K562 (cell line): ENCODE results near the gene GOLGA5. TPM values are rescaled to one million over a fixed set of nuclear protein-coding genes. Genes with fewer than 3 reads are reported as not detected.

Experiments used
- ATAC-seq: fragments of 200-7000 bp; cut with Tn5 transposase; 3 replicates; pipeline ENCODE4 v1.9.1; 2020; ENCODE audit warnings: moderate library complexity
- BruUV-seq: library from RNA; stranded (reverse); fragments of 400-500 nt; replicated peaks from 2 replicates; lab custom pipeline; 2021; lab: Mats Ljungman, UMichigan
- CTCF ChIA-PET: fragments of 300-600 bp; formaldehyde crosslinking; extraction: SDS; loops from one replicate; lab custom pipeline; 2021; ENCODE audit warnings: low intra/inter-chr PET ratio; lab: Yijun Ruan, JAX
- POLR2A ChIA-PET: fragments of 300-600, 350-650 bp; sonication (Branson Sonifier 250); formaldehyde crosslinking; extraction: SDS; loops from one replicate; lab custom pipeline; 2021; ENCODE audit warnings: antibody characterized with exemption, inconsistent platforms; lab: Yijun Ruan, JAX
- DNase-seq, 4 experiments: peaks; one replicate each; pipeline versions ENCODE4 v3.0.0 to v3.0.0-alpha.2; 2011 to 2018; ENCODE audit warnings: low spot score in 3 of 4, mixed read lengths in 3 of 4; ENCODE audit errors: extremely low read depth in 1 of 4
- FAIRE-seq: peaks from 2 replicates; lab custom pipeline; 2011; peaks lifted over from hg19 to GRCh38; lab: Jason Lieb, UNC
- H2AFZ ChIP-seq: 2 replicates; pipeline ENCODE4 v1.6.0; 2011; ENCODE audit warnings: low read depth, low read length, control low read depth, inconsistent platforms
- H3K27ac ChIP-seq: fragments of 200-600 bp; 3 replicates; pipeline ENCODE4 v1.8.0; 2011; ENCODE audit warnings: low read depth, mild to moderate bottlenecking, control low read depth, inconsistent platforms, low read length, moderate library complexity, mixed read lengths; ENCODE audit errors: extremely low read depth
- H3K27me3 ChIP-seq, 2 experiments: fragments of 300-600 bp in 1 of 2; 2 replicates in 1 of 2; 3 replicates in 1 of 2; pipeline versions ENCODE4 v1.6.0 to v1.8.0; 2011; ENCODE audit warnings: inconsistent platforms in 2 of 2, low read length in 2 of 2, mild to moderate bottlenecking in 1 of 2, mixed read lengths in 1 of 2, moderate library complexity in 1 of 2; ENCODE audit not compliant: control insufficient read depth in 2 of 2, insufficient read depth in 2 of 2
- H3K36me3 ChIP-seq: fragments of 300-600 bp; 3 replicates; pipeline ENCODE4 v1.8.0; 2011; ENCODE audit warnings: mild to moderate bottlenecking, low read length, inconsistent platforms; ENCODE audit not compliant: control insufficient read depth, insufficient read depth
- H3K4me1 ChIP-seq, 2 experiments: fragments of 200-600 bp in 1 of 2; replicated peaks in 1 of 2; 2 replicates in 1 of 2; 3 replicates in 1 of 2; pipeline versions ENCODE4 v1.5.1 to v1.8.0; 2011; ENCODE audit warnings: inconsistent platforms in 2 of 2, low read length in 2 of 2, mild to moderate bottlenecking in 1 of 2, mixed read lengths in 1 of 2, moderate library complexity in 1 of 2; ENCODE audit not compliant: control insufficient read depth in 2 of 2, insufficient read depth in 2 of 2
- H3K4me2 ChIP-seq: 2 replicates; pipeline ENCODE4 v1.6.1; 2011; ENCODE audit warnings: low read length, control low read depth, inconsistent platforms, mixed read lengths; ENCODE audit not compliant: insufficient read depth
- H3K4me3 ChIP-seq: fragments of 200-600 bp; sonication (generic), shearing (Covaris generic); 2 replicates; pipeline ENCODE4 v1.5.1; 2016; ENCODE audit warnings: control low read depth, inconsistent platforms
- H3K79me2 ChIP-seq: fragments of 200-600 bp; 3 replicates; pipeline ENCODE4 v1.8.0; 2011; ENCODE audit warnings: low read length, inconsistent platforms; ENCODE audit not compliant: control insufficient read depth, insufficient read depth
- H3K9ac ChIP-seq, 2 experiments: 2 replicates each; pipeline versions ENCODE4 v1.6.0 to v1.6.1; 2011; ENCODE audit warnings: low read depth in 2 of 2, low read length in 2 of 2, control low read depth in 1 of 2, inconsistent platforms in 1 of 2, mild to moderate bottlenecking in 1 of 2, mixed read lengths in 1 of 2; ENCODE audit not compliant: insufficient read depth in 1 of 2
- H3K9me1 ChIP-seq: one replicate; pipeline ENCODE4 v1.6.0; 2011; ENCODE audit warnings: inconsistent platforms, mild to moderate bottlenecking, low read length, moderate library complexity; ENCODE audit not compliant: control insufficient read depth, insufficient read depth
- H3K9me3 ChIP-seq: replicated peaks from 2 replicates; pipeline ENCODE4 v1.5.1; 2011; ENCODE audit warnings: low read depth, low read length, inconsistent platforms; ENCODE audit not compliant: control insufficient read depth, insufficient read depth
- H4K20me1 ChIP-seq: replicated peaks from 2 replicates; pipeline ENCODE4 v1.6.1; 2011; ENCODE audit warnings: low read length, inconsistent platforms, mixed read lengths; ENCODE audit not compliant: control insufficient read depth, insufficient read depth
- ARNT ChIP-seq, 2 experiments: fragments of 450-650 bp; IDR thresholded peaks; 2 replicates each; pipeline ENCODE4 v1.6.1; 2016; ENCODE audit warnings: mild to moderate bottlenecking in 1 of 2
- BRD4 ChIP-seq: fragments of 200-600 bp; sonication (generic); IDR thresholded peaks from 2 replicates; pipeline ENCODE4 v1.6.1; 2017; ENCODE audit warnings: inconsistent platforms
- CBFA2T3 ChIP-seq: fragments of 450-650 bp; IDR thresholded peaks from 2 replicates; pipeline ENCODE4 v1.6.1; 2017
- CHD4 ChIP-seq: fragments of 200-600 bp; sonication (generic); IDR thresholded peaks from 3 replicates; pipeline ENCODE4 v1.6.1; 2012; ENCODE audit warnings: low read depth, mild to moderate bottlenecking, mixed read lengths, low read length, inconsistent platforms; ENCODE audit not compliant: insufficient read depth, insufficient replicate concordance, poor library complexity, severe bottlenecking
- PHTF2 ChIP-seq: fragments of 250-450 bp; sonication (Bioruptor Pico); IDR thresholded peaks from 2 replicates; pipeline ENCODE4 v1.5.0; 2021; ENCODE audit warnings: mild to moderate bottlenecking
- PTTG1 ChIP-seq: fragments of 450-650 bp; IDR thresholded peaks from 2 replicates; pipeline ENCODE4 v1.6.1; 2016; ENCODE audit warnings: low read depth, mild to moderate bottlenecking, missing genetic modification characterization, missing compliant biosample characterization
- RB1 ChIP-seq: fragments of 450-650 bp; IDR thresholded peaks from 2 replicates; pipeline ENCODE4 v1.6.1; 2017; ENCODE audit warnings: low read depth, mild to moderate bottlenecking
- RBM15 ChIP-seq: fragments of 200-400 bp; formaldehyde crosslinking; IDR thresholded peaks from 2 replicates; pipeline ENCODE4 v1.6.1; 2018; ENCODE audit warnings: mild to moderate bottlenecking, low read length, moderate library complexity; ENCODE audit not compliant: insufficient read depth
- ZNF239 ChIP-seq: fragments of 250-450 bp; sonication (Bioruptor Pico); IDR thresholded peaks from 2 replicates; pipeline ENCODE4 v1.4.0; 2020; ENCODE audit warnings: mild to moderate bottlenecking
- ZNF586 ChIP-seq: fragments of 450-650 bp; formaldehyde crosslinking; conservative IDR thresholded peaks from 2 replicates; pipeline ENCODE4 v1.4.0; 2020; ENCODE audit warnings: mild to moderate bottlenecking, moderate library complexity
- WGBS: fragments of 100-300 bp; shearing (Covaris generic); methylation state at CpG from one replicate; pipeline ENCODE4 v1.1.6; 2016; ENCODE audit warnings: low coverage, mixed read lengths; ENCODE audit not compliant: insufficient coverage; ENCODE audit errors: missing lambda C conversion rate; 5-methylcytosine and 5-hydroxymethylcytosine counted together
- in situ Hi-C: fragments of 300-500 bp; cut with MboI; formaldehyde crosslinking; loops from 4 replicates; pipeline ENCODE4 v1.15.0; 2018; ENCODE audit warnings: inconsistent platforms, mixed read lengths
- intact Hi-C: fragments of 100-400 bp; cut with micrococcal nuclease; formaldehyde crosslinking; loops from 2 replicates; pipeline ENCODE4 v1.14.2; 2022
- polyA plus RNA-seq, 8 experiments: library from polyadenylated mRNA; depleted of rRNA in 4 of 8; stranded (reverse) in 5 of 8; unstranded in 3 of 8; fragments of >200 nt; fragmentation: Nextera tagmentation in 2 of 8; fragmentation: Illumina TruSeq in 1 of 8; extraction: Ambion mirVana in 2 of 8; extraction: Trizol in 1 of 8; gene quantifications; 2 replicates each; pipeline versions ENCODE4 v1.2.1 to v1.2.3, GENCODE V29; 2011 to 2014; ENCODE audit warnings: inconsistent platforms in 1 of 8, missing spikeins in 1 of 8
- total RNA-seq, 7 experiments: library from RNA; depleted of rRNA in 6 of 7; stranded (reverse); fragments of >200 nt in 6 of 7; fragmentation: Illumina TruSeq in 2 of 7; extraction: Trizol in 2 of 7; gene quantifications; 2 replicates each; pipeline versions ENCODE4 v1.2.1 to v1.2.3, GENCODE V29; 2011 to 2021; ENCODE audit warnings: low replicate concordance in 1 of 7
- TF ChIP-seq, protein P1 (sequence below): fragments of 250-450 bp; sonication (Bioruptor Pico); IDR thresholded peaks from 2 replicates; pipeline ENCODE4 v1.4.0; 2020; ENCODE audit warnings: mild to moderate bottlenecking
- TF ChIP-seq, protein P2 (sequence below), 2 experiments: fragments of 200-800 bp in 1 of 2; sonication (Bioruptor generic) in 1 of 2; sonication (generic) in 1 of 2; formaldehyde crosslinking in 1 of 2; IDR thresholded peaks in 1 of 2; conservative IDR thresholded peaks in 1 of 2; 2 replicates each; pipeline versions ENCODE4 v1.5.0 to v1.6.1; 2016 to 2020; ENCODE audit warnings: missing compliant biosample characterization in 1 of 2, missing genetic modification characterization in 1 of 2, missing genetic modification reagents in 1 of 2
- TF ChIP-seq, protein P3 (sequence below): fragments of 250-450 bp; sonication (Bioruptor Pico); IDR thresholded peaks from 2 replicates; pipeline ENCODE4 v1.8.0; 2022; ENCODE audit warnings: moderate library complexity, mild to moderate bottlenecking, inconsistent platforms
- TF ChIP-seq, protein P4 (sequence below): fragments of 150-350 bp; IDR thresholded peaks from 2 replicates; pipeline ENCODE4 v1.6.1; 2014; ENCODE audit warnings: low read depth, mild to moderate bottlenecking, low read length, borderline replicate concordance

GOLGA5 gene
- total and polyA plus RNA-seq, 9 of the 15 experiments (the other 6 are each of a cell fraction or from before 2014, with no cell fraction given) = 5.7 to 19.6 (median 12.7) TPM

DNA sequence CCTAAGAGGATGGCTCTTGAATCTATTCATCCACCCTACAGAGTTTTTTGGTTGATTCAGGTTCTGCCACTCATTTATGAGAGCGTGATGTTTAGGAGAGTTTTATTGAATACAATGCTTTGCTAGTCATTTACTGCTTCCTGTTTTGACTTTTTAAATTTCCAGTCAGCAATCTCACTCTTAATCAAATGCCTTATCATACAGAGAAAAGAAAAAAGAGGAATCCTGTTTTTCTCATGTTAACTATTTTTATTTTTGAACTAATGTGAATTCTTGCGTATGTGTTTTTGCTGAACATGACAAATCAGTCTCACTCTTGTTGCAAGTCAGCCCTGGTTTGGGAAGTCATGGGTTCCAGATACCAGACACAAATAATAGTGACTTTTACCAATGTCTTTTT is 23.6 kb upstream of the GOLGA5 start (continued):
- TF ChIP-seq, protein P1, sequence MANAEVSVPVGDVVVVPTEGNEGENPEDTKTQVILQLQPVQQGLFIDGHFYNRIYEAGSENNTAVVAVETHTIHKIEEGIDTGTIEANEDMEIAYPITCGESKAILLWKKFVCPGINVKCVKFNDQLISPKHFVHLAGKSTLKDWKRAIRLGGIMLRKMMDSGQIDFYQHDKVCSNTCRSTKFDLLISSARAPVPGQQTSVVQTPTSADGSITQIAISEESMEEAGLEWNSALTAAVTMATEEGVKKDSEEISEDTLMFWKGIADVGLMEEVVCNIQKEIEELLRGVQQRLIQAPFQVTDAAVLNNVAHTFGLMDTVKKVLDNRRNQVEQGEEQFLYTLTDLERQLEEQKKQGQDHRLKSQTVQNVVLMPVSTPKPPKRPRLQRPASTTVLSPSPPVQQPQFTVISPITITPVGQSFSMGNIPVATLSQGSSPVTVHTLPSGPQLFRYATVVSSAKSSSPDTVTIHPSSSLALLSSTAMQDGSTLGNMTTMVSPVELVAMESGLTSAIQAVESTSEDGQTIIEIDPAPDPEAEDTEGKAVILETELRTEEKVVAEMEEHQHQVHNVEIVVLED (CRISPR knock-in tag) = no peak
- no peak for TF ChIP-seq ARNT (IDR thresholded peaks at IDR 0.05)
- no peak for TF ChIP-seq ZNF239 (CRISPR knock-in tag)

DNA sequence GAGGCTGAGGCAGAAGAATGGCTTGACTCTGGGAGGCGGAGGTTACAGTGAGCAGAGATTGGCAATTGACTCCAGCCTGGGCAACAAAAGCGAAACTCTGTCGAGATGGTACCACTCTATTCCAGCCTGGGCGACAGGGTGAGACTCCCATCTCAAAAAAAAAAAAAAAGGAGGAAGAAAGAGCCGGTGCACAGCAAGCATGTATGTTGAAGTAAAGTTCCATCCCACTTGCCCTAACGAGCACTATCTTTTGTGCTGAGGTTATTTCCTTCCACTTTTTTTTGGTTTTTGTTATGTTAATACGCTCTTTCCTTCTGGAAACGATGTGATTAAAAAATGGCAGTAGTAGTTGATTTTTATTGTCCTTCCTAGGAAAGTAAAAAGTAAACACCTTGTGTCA is 19.5 kb upstream of the GOLGA5 start:
- Histone ChIP-seq H3K36me3 (no peaks in the 10 kb centered on the region), H3K4me2 (no peak overlapping the region), H2AFZ (no peak overlapping the region), H3K9ac (no peak overlapping the region), H3K4me3 (no peak overlapping the region), H4K20me1 (no peaks in the 10 kb centered on the region), H3K4me1 (no peaks in the 10 kb centered on the region), H3K9me1 (no peaks in the 10 kb centered on the region), H3K27me3 (no peaks in the 10 kb centered on the region; a peak in 2 of 5 replicates), H3K27ac (no peak overlapping the region), H3K9me3 (no peaks in the 10 kb centered on the region), H3K79me2 (no peaks in the 10 kb centered on the region)
- DNase-seq (no peak), FAIRE-seq (no peak), ATAC-seq (no peak)
- CTCF ChIA-PET = no interaction called here
- in situ Hi-C loops (no loop called here), intact Hi-C loops (no loop called here)
- POLR2A ChIA-PET = no interaction called here
- whole genome bisulfite sequencing = 5% methylated on average over 5 of the region's 8 CpGs
- no TSS peak for BruUV-seq
- TF ChIP-seq CBFA2T3 (no peak), RBM15 (no peak), RB1 (no peak), BRD4 (no peak), CHD4 (no peak), PTTG1 (tag) (no peak), ZNF586 (CRISPR knock-in tag) (no peak), PHTF2 (no peak)
- TF ChIP-seq, protein P2, sequence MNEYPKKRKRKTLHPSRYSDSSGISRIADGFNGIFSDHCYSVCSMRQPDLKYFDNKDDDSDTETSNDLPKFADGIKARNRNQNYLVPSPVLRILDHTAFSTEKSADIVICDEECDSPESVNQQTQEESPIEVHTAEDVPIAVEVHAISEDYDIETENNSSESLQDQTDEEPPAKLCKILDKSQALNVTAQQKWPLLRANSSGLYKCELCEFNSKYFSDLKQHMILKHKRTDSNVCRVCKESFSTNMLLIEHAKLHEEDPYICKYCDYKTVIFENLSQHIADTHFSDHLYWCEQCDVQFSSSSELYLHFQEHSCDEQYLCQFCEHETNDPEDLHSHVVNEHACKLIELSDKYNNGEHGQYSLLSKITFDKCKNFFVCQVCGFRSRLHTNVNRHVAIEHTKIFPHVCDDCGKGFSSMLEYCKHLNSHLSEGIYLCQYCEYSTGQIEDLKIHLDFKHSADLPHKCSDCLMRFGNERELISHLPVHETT (CRISPR knock-in tag; conservative IDR thresholded peaks at IDR 0.05 in 1 of 2, IDR thresholded peaks at IDR 0.05 in 1 of 2) = no peak
- TF ChIP-seq, protein P3, sequence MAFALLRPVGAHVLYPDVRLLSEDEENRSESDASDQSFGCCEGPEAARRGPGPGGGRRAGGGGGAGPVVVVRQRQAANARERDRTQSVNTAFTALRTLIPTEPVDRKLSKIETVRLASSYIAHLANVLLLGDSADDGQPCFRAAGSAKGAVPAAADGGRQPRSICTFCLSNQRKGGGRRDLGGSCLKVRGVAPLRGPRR = no peak
- TF ChIP-seq, protein P4, sequence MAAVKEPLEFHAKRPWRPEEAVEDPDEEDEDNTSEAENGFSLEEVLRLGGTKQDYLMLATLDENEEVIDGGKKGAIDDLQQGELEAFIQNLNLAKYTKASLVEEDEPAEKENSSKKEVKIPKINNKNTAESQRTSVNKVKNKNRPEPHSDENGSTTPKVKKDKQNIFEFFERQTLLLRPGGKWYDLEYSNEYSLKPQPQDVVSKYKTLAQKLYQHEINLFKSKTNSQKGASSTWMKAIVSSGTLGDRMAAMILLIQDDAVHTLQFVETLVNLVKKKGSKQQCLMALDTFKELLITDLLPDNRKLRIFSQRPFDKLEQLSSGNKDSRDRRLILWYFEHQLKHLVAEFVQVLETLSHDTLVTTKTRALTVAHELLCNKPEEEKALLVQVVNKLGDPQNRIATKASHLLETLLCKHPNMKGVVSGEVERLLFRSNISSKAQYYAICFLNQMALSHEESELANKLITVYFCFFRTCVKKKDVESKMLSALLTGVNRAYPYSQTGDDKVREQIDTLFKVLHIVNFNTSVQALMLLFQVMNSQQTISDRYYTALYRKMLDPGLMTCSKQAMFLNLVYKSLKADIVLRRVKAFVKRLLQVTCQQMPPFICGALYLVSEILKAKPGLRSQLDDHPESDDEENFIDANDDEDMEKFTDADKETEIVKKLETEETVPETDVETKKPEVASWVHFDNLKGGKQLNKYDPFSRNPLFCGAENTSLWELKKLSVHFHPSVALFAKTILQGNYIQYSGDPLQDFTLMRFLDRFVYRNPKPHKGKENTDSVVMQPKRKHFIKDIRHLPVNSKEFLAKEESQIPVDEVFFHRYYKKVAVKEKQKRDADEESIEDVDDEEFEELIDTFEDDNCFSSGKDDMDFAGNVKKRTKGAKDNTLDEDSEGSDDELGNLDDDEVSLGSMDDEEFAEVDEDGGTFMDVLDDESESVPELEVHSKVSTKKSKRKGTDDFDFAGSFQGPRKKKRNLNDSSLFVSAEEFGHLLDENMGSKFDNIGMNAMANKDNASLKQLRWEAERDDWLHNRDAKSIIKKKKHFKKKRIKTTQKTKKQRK = no peak
